Prostate gland (tissue), 2 donors: ENCODE measurements around the gene IL20RA.

Source experiments
- CTCF ChIP-seq, 4 experiments: fragments of 200-600 bp in 2 of 4; fragments of 450-650 bp in 2 of 4; sonication (generic) in 2 of 4; IDR thresholded peaks; 1 replicate in 3 of 4; 2 replicates in 1 of 4; pipeline ENCODE4 v1.5.1; 2016 to 2019; ENCODE audit warnings: antibody characterized with exemption in 4 of 4, mild to moderate bottlenecking in 2 of 4, moderate library complexity in 2 of 4
- POLR2A ChIP-seq: fragments of 450-650 bp; IDR thresholded peaks from one replicate; pipeline ENCODE4 v1.6.1; 2016; ENCODE audit warnings: antibody characterized with exemption, mild to moderate bottlenecking
- POLR2AphosphoS5 ChIP-seq: sonication (generic); formaldehyde crosslinking; IDR thresholded peaks from one replicate; pipeline ENCODE4 v1.6.1; 2017; ENCODE audit warnings: antibody characterized with exemption

- no peak for TF ChIP-seq POLR2A
- no peak for TF ChIP-seq CTCF (IDR thresholded peaks at IDR 0.05)
- TF ChIP-seq POLR2AphosphoS5: no peak
Observed at GRCh38 chr6:136969930-136970329, 74.8 kb downstream of the IL20RA start.
